Panc1 (cell line): Measurements from ENCODE around the gene SNX9. TPM values are rescaled to one million over a fixed set of nuclear protein-coding genes. Genes with fewer than 3 reads are reported as not detected.

Experiments
- ATAC-seq: fragments of 200-7000 bp; cut with Tn5 transposase; 2 replicates; pipeline ENCODE4 v1.9.1; 2020; ENCODE audit warnings: mild to moderate bottlenecking, moderate library complexity
- BruUV-seq: library from RNA; stranded (reverse); fragments of 400-500 nt; replicated peaks from 2 replicates; lab custom pipeline; 2021; lab: Mats Ljungman, UMichigan
- CTCF ChIA-PET: fragments of 300-600 bp; sonication (Branson Sonifier 250); formaldehyde crosslinking; loops from one replicate; lab custom pipeline; 2022; ENCODE audit warnings: antibody characterized with exemption; lab: Charles Lee
- POLR2A ChIA-PET: fragments of 300-600 bp; sonication (Branson Sonifier 250); formaldehyde crosslinking; loops from one replicate; lab custom pipeline; 2022; ENCODE audit warnings: antibody characterized with exemption; lab: Charles Lee
- DNase-seq: peaks from one replicate; pipeline ENCODE4 v3.0.0-alpha.2; 2010; ENCODE audit warnings: low read depth, low spot score
- H3K27ac ChIP-seq: 2 replicates; pipeline ENCODE4 v1.5.1; 2011; ENCODE audit warnings: mild to moderate bottlenecking, low read length, inconsistent platforms
- H3K27me3 ChIP-seq: fragments of 200-500 bp; sonication (Bioruptor generic); 2 replicates; pipeline ENCODE4 v1.6.0; 2014; ENCODE audit warnings: low read length, inconsistent platforms; ENCODE audit not compliant: control insufficient read depth, insufficient read depth
- H3K36me3 ChIP-seq: fragments of 200-500 bp; sonication (Bioruptor generic); 2 replicates; pipeline ENCODE4 v1.5.1; 2014; ENCODE audit warnings: inconsistent platforms, mild to moderate bottlenecking, low read length, moderate library complexity; ENCODE audit not compliant: control insufficient read depth, insufficient read depth
- H3K4me1 ChIP-seq: 2 replicates; pipeline ENCODE4 v1.5.1; 2011; ENCODE audit warnings: inconsistent platforms, mild to moderate bottlenecking, low read length, moderate library complexity; ENCODE audit not compliant: control insufficient read depth, insufficient read depth
- H3K4me3 ChIP-seq, 2 experiments: 2 replicates each; pipeline ENCODE4 v1.5.1; 2011 to 2012; ENCODE audit warnings: low read depth in 2 of 2, low read length in 2 of 2, mild to moderate bottlenecking in 2 of 2, inconsistent platforms in 1 of 2, moderate library complexity in 1 of 2
- H3K9me3 ChIP-seq: fragments of 200-500 bp; sonication (Bioruptor generic); 2 replicates; pipeline ENCODE4 v1.5.1; 2014; ENCODE audit warnings: low read depth, mild to moderate bottlenecking, inconsistent platforms, low read length, moderate library complexity; ENCODE audit not compliant: control insufficient read depth, insufficient read depth
- CTCF ChIP-seq: fragments of 450-650 bp; IDR thresholded peaks from 2 replicates; pipeline ENCODE4 v1.5.1; 2017; ENCODE audit warnings: mild to moderate bottlenecking
- POLR2AphosphoS5 ChIP-seq: IDR thresholded peaks from 2 replicates; pipeline ENCODE4 v1.6.1; 2012; ENCODE audit warnings: mild to moderate bottlenecking, low read depth, low read length, moderate library complexity
- REST ChIP-seq, 2 experiments: IDR thresholded peaks; 2 replicates each; pipeline ENCODE4 v1.6.1; 2011 to 2012; ENCODE audit warnings: low read depth in 2 of 2, control low read depth in 1 of 2, low read length in 1 of 2, mild to moderate bottlenecking in 1 of 2, moderate library complexity in 1 of 2; ENCODE audit not compliant: insufficient read depth in 1 of 2
- SIN3A ChIP-seq: IDR thresholded peaks from 2 replicates; pipeline ENCODE4 v1.6.1; 2012; ENCODE audit warnings: low read depth, mild to moderate bottlenecking, low read length, moderate library complexity, borderline replicate concordance; ENCODE audit not compliant: insufficient read depth
- TCF7L2 ChIP-seq: IDR thresholded peaks from 2 replicates; pipeline ENCODE4 v1.6.1; 2011; ENCODE audit warnings: mild to moderate bottlenecking, low read depth, low read length, inconsistent platforms
- in situ Hi-C: cut with HindIII; loops from 2 replicates; pipeline ENCODE4 v1.10.0; 2016; ENCODE audit warnings: low sequenced_read_pairs, low pct_unique_long_range_greater_than_20kb
- intact Hi-C: fragments of 100-400 bp; cut with micrococcal nuclease; formaldehyde crosslinking; loops from one replicate; pipeline ENCODE4 v1.10.0; 2022; ENCODE audit not compliant: unreplicated experiment
- total RNA-seq: library from RNA; stranded (reverse); gene quantifications from one replicate; pipeline ENCODE4 v1.2.1, GENCODE V29; 2021; ENCODE audit not compliant: unreplicated experiment

Gene SNX9
- total RNA-seq, 1 experiment from 2014 or later, result 46.0 TPM

GRCh38 chr6:157951828-157952227 lies 128.8 kb downstream of the SNX9 start:
- Histone ChIP-seq H3K4me3 (no peak overlapping the region), H3K9me3 (no peaks in the 10 kb centered on the region), H3K27me3 (no peaks in the 10 kb centered on the region), H3K27ac (no peak overlapping the region), H3K4me1 (peaks cover 13% of the 10 kb centered on the region), H3K36me3 (no peaks in the 10 kb centered on the region)
- no TSS peak for BruUV-seq
- ATAC-seq (no peak), DNase-seq (no peak)
- in situ Hi-C loops (no loop called here), intact Hi-C loops (no loop called here)
- ChIA-PET POLR2A (interaction anchor here (0.6 kb wide), 1 partner anchor 224 kb away, joined by 3 read pairs; no protein-coding TSS in a partner anchor), CTCF (no interaction called here)
- TF ChIP-seq CTCF (no peak), REST (IDR thresholded peaks at IDR 0.05; ENCODE audit: insufficient read depth in 1 of 2, low read depth in 2 of 2, low read length in 1 of 2) (no peak), POLR2AphosphoS5 (no peak), SIN3A (no peak), TCF7L2 (no peak)

- DNase-seq (no peak), ATAC-seq (peak; percentile 37)
- no peaks in the 10 kb centered on the region for H3K36me3 ChIP-seq
- no peak overlapping the region for H3K4me3 ChIP-seq
- no TSS peak for BruUV-seq
- H3K4me1 ChIP-seq, result peaks cover 13% of the 10 kb centered on the region
- intact Hi-C loops, result no loop called here
- no peak overlapping the region for H3K27ac ChIP-seq
- ChIA-PET POLR2A (no interaction called here), CTCF (no interaction called here)
- TF ChIP-seq TCF7L2 (no peak), POLR2AphosphoS5 (no peak), CTCF (no peak), SIN3A (no peak), REST (IDR thresholded peaks at IDR 0.05; ENCODE audit: insufficient read depth in 1 of 2, low read depth in 2 of 2, low read length in 1 of 2) (no peak)
- in situ Hi-C loops, result no loop called here
- no peaks in the 10 kb centered on the region for H3K27me3 ChIP-seq
- H3K9me3 ChIP-seq, result no peaks in the 10 kb centered on the region
Measured at GRCh38 chr6:157952861-157953351, 129.9 kb downstream of the SNX9 start.
